GM23248 (cell line): ENCODE results near the gene KCNMA1.

Source experiments
- EZH2 ChIP-seq: fragments of 200-600 bp; sonication (generic); IDR thresholded peaks from 2 replicates; pipeline ENCODE4 v1.6.1; 2018; ENCODE audit warnings: antibody characterized with exemption, mild to moderate bottlenecking; ENCODE audit not compliant: insufficient read depth, poor library complexity, severe bottlenecking
- EZH2phosphoT487 ChIP-seq: fragments of 200-600 bp; sonication (generic); IDR thresholded peaks from 2 replicates; pipeline ENCODE4 v1.6.1; 2018; ENCODE audit warnings: antibody characterized with exemption, moderate library complexity, mild to moderate bottlenecking, low read depth; ENCODE audit not compliant: insufficient read depth

GRCh38 chr10:77231375-77231774, 406.2 kb downstream of the KCNMA1 start:
- no peak for TF ChIP-seq EZH2phosphoT487
- no peak for TF ChIP-seq EZH2
